SU-DHL-6 (cell line): ENCODE data around the gene ELN.

Source experiments
- H2AFZ ChIP-seq: fragments of 200-600 bp; sonication (generic); 2 replicates; pipeline ENCODE4 v1.6.1; 2014; ENCODE audit warnings: low read depth, mild to moderate bottlenecking, moderate library complexity, mixed read lengths, antibody characterized with exemption, low read length; ENCODE audit not compliant: severe bottlenecking
- H3F3A ChIP-seq: fragments of 200-600 bp; shearing (Covaris generic); 2 replicates; pipeline ENCODE4 v1.6.0; 2016; ENCODE audit warnings: antibody characterized with exemption, mild to moderate bottlenecking; ENCODE audit not compliant: insufficient read depth
- H3K27ac ChIP-seq: fragments of 200-600 bp; sonication (generic); 2 replicates; pipeline ENCODE4 v1.5.1; 2016; ENCODE audit warnings: low read depth, mild to moderate bottlenecking, low read length, moderate library complexity, mixed read lengths
- H3K27me3 ChIP-seq: fragments of 200-600 bp; sonication (generic), shearing (Covaris generic); 2 replicates; pipeline ENCODE4 v1.6.0; 2014; ENCODE audit warnings: mild to moderate bottlenecking, low read length
- H3K36me3 ChIP-seq: fragments of 200-600 bp; sonication (generic); 2 replicates; pipeline ENCODE4 v1.6.1; 2014; ENCODE audit warnings: mild to moderate bottlenecking, low read length, mixed read lengths
- H3K4me2 ChIP-seq: fragments of 300-600, 200-600 bp; shearing (Covaris generic), sonication (generic); 2 replicates; pipeline ENCODE4 v1.6.0; 2014; ENCODE audit warnings: low read length, low read depth, mild to moderate bottlenecking; ENCODE audit not compliant: poor library complexity, severe bottlenecking
- H3K4me3 ChIP-seq: fragments of 200-600 bp; sonication (generic); 2 replicates; pipeline ENCODE4 v1.5.1; 2014; ENCODE audit warnings: antibody characterized with exemption, low read length, mild to moderate bottlenecking, mixed read lengths; ENCODE audit not compliant: insufficient read depth, poor library complexity, severe bottlenecking
- H3K79me2 ChIP-seq: fragments of 200-600 bp; sonication (generic); 2 replicates; pipeline ENCODE4 v1.6.1; 2014; ENCODE audit warnings: mild to moderate bottlenecking, low read length, moderate library complexity; ENCODE audit not compliant: insufficient read depth
- H3K9ac ChIP-seq: fragments of 200-600 bp; sonication (generic); 2 replicates; pipeline ENCODE4 v1.7.0; 2014; ENCODE audit warnings: mild to moderate bottlenecking, low read length
- H3K9me2 ChIP-seq: fragments of 200-600 bp; sonication (generic); replicated peaks from 2 replicates; pipeline ENCODE4 v1.6.1; 2014; ENCODE audit warnings: low read length; ENCODE audit not compliant: insufficient read depth
- H3K9me3 ChIP-seq: fragments of 200-600 bp; sonication (generic); 2 replicates; pipeline ENCODE4 v1.6.1; 2014; ENCODE audit warnings: low read length, mixed read lengths; ENCODE audit not compliant: insufficient read depth
- H4K20me1 ChIP-seq: fragments of 200-600 bp; sonication (generic); 2 replicates; pipeline ENCODE4 v1.6.1; 2014; ENCODE audit warnings: low read depth, mild to moderate bottlenecking, antibody characterized with exemption, low read length, moderate library complexity, mixed read lengths
- CTCF ChIP-seq: fragments of 200-600 bp; sonication (generic); IDR thresholded peaks from one replicate; pipeline ENCODE4 v1.5.1; 2017; ENCODE audit warnings: antibody characterized with exemption, mild to moderate bottlenecking, low read length, moderate library complexity; ENCODE audit not compliant: insufficient read depth, poor library complexity, severe bottlenecking
- EZH2phosphoT487 ChIP-seq: fragments of 200-600 bp; sonication (generic), shearing (Covaris generic); conservative IDR thresholded peaks from 2 replicates; pipeline ENCODE4 v1.6.1; 2018; ENCODE audit warnings: mild to moderate bottlenecking, antibody characterized with exemption, low read length, moderate library complexity, mixed read lengths

Gene ELN

GRCh38 chr7:74084722-74085578 lies 57.0 kb downstream of the ELN start:
- Histone ChIP-seq H3K9me3 (no peaks in the 10 kb centered on the region), H3F3A (no peaks in the 10 kb centered on the region), H3K27ac (no peak overlapping the region), H3K79me2 (no peaks in the 10 kb centered on the region), H3K36me3 (no peaks in the 10 kb centered on the region), H3K9me2 (no peaks in the 10 kb centered on the region), H3K27me3 (no peaks in the 10 kb centered on the region), H3K4me2 (peak overlapping the region; percentile 93), H3K4me3 (peak overlapping the region; percentile 73), H3K9ac (peak overlapping the region; percentile 72), H2AFZ (no peak overlapping the region), H4K20me1 (no peaks in the 10 kb centered on the region)
- TF ChIP-seq EZH2phosphoT487, result no peak
- TF ChIP-seq CTCF, result no peak

DNA sequence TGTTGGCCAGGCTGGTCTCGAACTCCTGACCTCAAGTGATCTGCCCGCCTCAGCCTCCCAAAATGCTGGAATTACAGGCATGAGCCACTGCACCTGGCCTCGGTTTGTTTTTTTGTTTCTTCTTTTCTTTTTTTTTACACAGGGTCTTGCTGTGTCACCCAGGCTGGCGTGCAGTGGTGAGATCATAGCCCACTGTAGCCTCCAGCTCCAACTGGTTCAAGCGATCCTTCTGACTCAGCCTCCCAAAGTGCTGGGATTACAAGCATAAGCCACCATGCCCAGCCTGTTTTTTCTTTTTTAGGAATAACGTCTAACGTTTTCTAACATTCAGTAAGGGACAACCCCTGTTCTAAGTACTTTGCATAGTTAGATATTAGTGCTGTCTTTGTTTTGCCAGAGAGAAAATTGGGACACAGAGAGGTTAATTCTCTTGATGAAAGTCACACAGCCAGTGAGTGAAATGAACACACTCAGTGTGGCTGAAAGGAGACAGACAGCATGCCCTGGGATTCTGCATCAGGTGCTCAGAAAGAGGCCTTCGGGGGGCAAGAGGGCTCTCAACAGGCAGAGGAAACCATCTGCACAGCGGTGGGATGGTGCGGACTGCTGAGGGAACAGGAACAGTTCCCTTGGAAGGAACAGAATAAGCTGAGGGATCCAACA lies 59.9 kb downstream of the ELN start:
- Histone ChIP-seq H3K9ac (no peak overlapping the region), H3F3A (no peaks in the 10 kb centered on the region), H4K20me1 (no peaks in the 10 kb centered on the region), H3K4me2 (no peak overlapping the region), H3K9me2 (no peaks in the 10 kb centered on the region), H3K27ac (no peak overlapping the region), H3K9me3 (no peaks in the 10 kb centered on the region), H3K4me3 (no peak overlapping the region), H3K79me2 (no peaks in the 10 kb centered on the region), H3K27me3 (no peaks in the 10 kb centered on the region), H2AFZ (no peak overlapping the region), H3K36me3 (no peaks in the 10 kb centered on the region)
- TF ChIP-seq CTCF, result no peak

- Histone ChIP-seq H3K9me3 (no peaks in the 10 kb centered on the region), H3K4me3 (no peak overlapping the region), H3K36me3 (no peaks in the 10 kb centered on the region), H3K9ac (no peak overlapping the region), H3K9me2 (no peaks in the 10 kb centered on the region), H4K20me1 (no peaks in the 10 kb centered on the region), H3F3A (no peaks in the 10 kb centered on the region), H3K4me2 (no peak overlapping the region), H3K79me2 (no peaks in the 10 kb centered on the region), H3K27ac (no peak overlapping the region), H3K27me3 (no peaks in the 10 kb centered on the region), H2AFZ (no peak overlapping the region)
- TF ChIP-seq CTCF, result no peak
- no peak for TF ChIP-seq EZH2phosphoT487
Measured at GRCh38 chr7:74092321-74092963, 64.5 kb downstream of the ELN start.
